NCI-H2107 (cell line): ENCODE results near the gene SPAG17.
"Not testable (repeated sequence)": the region's sequence is repeated elsewhere in the genome, so short reads cannot be mapped to it uniquely, and the experiment has no call there.

ENCODE experiments used
- DNase-seq: peaks from one replicate; lab custom pipeline; 2025; lab: John Stamatoyannopoulos, UW

SPAG17 gene

GRCh38 chr1:117971777-117972176 is 213.3 kb downstream of the SPAG17 start:
- no peak for DNase-seq

GRCh38 chr1:117970252-117970651 is 214.8 kb downstream of the SPAG17 start:
- DNase-seq: no peak

DNA sequence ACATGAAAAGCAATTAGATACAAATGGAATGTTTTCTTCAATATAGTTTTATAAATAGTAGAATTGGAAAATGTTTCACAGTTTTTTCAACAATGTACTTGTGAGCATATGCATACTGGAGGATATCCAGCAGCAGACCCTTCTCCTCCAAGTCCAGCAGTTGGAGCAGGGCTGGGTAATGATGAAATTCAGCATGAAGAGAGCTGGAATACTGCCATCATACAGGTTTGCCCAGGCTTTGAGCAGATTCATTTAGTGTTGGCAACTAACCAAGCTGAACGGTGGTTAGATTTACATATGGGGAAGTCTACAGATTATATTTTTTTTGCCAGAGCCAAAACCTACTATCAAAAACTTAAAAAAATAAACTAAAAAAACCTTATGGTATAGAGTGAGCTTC is 217.1 kb downstream of the SPAG17 start:
- peak; percentile 10 for DNase-seq

- DNase-seq: no peak
Observed at GRCh38 chr1:117967477-117967876, 217.6 kb downstream of the SPAG17 start.

- DNase-seq: no peak
Observed at GRCh38 chr1:117964290-117965038, 220.6 kb downstream of the SPAG17 start.

GRCh38 chr1:117959364-117959763 is 225.7 kb downstream of the SPAG17 start:
- no peak for DNase-seq

DNA sequence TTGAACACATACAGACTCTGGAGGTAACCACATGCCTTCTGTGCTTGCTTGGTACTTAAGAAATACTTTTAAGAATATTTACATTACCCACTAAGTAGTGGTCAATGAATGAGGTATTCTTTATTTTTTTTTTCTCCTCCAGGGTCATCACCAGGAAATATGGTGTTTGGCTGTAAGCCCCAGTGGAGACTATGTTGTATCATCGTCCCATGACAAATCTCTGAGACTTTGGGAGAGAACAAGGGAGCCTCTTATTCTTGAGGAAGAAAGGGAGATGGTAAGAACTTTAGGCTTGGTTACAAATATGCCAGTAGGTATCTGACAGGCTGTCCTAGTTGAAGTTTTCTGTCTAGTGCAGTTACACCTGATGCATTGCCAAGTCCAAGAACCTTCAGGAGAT is 232.6 kb downstream of the SPAG17 start:
- DNase-seq: no peak

- DNase-seq: no peak
Observed at GRCh38 chr1:117942293-117942692, 242.7 kb downstream of the SPAG17 start.

DNA sequence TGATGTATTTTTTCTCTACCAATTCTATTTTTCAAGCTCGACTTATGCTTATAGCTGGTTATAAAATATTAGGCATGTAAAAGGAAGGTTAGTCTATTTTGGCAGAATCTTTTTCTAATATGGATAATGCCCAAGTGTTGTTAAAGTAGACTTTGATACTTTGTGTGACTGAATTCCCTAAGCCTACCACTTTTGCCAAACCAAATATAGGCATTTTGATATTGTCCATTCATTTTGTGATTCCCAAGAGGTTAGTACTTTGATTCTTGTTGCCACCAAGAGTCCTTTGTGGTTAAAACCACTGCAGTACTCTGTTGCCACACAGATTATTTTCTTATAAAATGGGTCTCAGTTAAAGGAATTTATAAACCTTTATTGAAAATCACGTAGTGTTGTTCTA is 251.3 kb downstream of the SPAG17 start:
- DNase-seq: no peak

DNA sequence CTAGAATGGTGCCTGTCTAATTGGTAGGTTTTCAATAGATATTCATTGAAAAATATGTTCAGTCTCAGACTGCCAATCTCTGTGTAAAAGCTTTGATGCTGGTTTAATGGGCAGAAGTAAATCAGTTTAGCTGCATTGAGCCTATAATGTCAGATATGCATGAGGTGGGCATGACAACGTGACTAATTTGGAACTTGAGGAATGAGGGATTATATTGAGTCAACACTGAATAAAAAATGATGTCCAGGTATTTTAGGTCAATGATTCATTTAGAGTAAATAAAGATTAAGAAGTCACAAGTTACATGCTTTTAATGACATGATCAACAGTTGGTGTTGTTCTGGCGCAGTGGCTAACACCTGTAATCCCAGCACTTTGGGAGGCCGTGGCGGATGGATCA is 252.5 kb downstream of the SPAG17 start:
- no peak for DNase-seq

DNA sequence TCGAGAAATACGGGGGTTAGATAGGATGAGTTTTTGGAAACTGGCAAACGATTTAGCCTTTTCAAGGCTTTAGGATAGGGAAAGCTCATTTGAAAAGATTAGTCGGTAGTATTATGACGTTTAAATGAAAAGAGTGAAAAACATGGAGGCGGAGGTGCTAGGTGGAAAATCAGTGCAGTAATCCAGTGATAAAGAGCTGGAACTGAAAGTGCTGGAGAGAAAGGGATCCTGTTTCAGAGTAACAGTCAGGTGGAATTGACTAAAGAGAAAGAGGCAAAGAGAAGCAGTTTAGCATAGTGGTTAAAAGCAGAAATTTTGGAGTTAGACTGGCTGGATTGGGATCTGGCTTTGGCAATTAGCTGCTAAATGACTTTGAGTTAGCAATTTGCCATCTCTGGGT is 254.5 kb downstream of the SPAG17 start:
- DNase-seq: peak; percentile 7

DNA sequence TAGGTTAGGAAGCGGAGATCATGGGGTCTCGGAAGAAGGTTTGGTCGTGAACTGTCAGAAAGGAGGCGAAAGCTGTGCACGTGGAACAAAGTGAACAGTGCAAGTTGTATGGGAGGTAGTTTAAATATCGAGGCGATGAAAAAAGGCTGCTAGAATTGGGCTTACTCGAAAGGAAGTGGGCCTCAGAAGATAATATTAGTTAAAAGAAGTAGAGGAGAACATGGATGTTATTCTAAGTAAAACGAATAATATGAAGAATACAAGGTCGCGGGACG is 254.9 kb downstream of the SPAG17 start:
- no peak for DNase-seq

DNA sequence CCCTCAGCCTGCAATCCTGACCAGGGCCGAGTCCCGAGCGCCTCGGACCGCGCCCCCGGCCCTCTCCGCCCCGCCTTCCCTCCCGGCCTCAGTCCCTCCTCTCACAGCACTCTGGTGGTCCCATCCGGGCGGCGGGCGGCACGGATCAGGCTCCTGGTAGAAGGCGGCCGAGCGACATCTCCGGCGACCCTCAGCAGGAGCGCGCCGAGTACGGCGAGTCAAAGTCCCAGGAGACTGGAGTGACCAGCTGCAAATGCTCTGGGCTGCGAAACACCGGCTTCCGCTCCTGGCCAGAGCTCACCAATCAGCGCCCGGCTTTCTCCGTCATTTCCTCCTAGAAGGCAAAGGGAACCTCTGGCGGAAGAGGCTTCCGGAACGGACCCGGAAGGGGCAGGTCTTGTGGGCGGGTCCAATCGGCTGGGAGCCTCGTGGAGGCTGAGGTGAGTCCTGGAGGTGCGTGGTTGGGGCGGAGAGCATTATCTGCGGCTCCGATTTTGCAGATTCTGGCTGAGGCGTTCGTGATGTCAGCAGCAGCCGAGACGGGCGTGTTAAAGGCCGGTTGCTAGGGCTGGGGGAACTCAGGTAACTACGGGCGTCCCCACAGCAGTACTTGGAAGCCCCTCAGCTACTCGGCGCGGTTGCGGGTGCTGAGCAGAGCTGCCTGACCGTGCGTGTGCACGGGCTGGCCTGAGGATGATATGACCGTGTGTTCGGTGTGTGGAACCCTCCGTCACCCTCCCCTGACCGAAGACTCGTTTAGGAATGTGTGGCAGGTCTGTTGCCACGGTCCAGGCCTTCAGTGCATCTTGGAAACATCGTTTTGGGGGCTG is 255.5 kb downstream of the SPAG17 start, which contains the start of the genes GDAP2 and WDR3:
Gene GDAP2, minus strand, starts transcription at position 279 of the 830 bp plus-strand sequence. CDS start 9,264 bp downstream, outside the sequence.
Gene WDR3, plus strand, starts transcription at position 397 of the 830 bp plus-strand sequence. CDS start 3,581 bp downstream, outside the sequence.
- peak; percentile 92 for DNase-seq

DNA sequence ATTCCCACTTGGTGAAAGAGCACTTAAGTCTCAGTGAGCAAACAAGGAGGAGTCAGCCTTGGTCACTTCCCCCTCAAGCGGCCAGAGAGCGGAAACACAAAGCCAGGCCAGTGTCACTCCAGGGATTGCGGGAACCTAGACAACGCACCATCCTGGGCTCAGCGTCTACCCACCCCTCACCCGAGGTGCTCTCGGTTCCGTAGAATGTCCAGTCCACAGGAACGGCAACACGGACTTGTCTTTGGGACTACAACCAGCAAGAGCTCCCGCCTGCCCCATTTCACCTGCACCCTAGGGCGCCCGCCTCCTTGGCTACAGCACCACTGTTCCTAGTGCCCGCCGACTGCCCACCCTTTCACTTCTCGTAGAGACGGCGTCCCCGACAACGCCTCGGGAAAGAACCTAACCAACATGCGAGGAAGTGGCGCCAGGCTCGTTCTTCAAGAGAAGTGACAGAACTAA is 256.1 kb downstream of the SPAG17 start:
- peak; percentile 38 for DNase-seq

GRCh38 chr1:117925981-117926380 is 259.0 kb downstream of the SPAG17 start:
- no peak for DNase-seq

DNA sequence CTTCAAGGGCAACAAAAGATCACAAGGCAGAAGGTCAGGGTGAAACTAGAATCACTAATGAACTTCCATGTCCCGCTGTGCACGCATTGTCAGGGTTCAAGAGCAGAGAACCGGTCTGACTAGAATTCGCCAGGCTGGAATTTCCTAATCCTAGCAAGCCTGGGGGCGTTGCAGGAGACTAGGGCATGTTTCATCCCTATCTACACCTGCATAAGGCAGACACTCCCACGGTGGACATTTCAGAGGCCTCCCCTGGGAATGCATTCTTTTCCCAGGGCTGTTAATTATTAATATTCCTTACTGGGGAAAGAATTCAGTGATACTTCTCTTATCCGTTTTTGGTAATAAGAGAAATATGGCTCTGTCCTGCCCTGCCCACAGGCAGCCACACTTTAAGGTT is 262.3 kb downstream of the SPAG17 start:
- DNase-seq: not testable (repeated sequence)

GRCh38 chr1:117921991-117922390 is 263.0 kb downstream of the SPAG17 start:
- no peak for DNase-seq

GRCh38 chr1:117919376-117919775 is 265.7 kb downstream of the SPAG17 start:
- DNase-seq: no peak

DNA sequence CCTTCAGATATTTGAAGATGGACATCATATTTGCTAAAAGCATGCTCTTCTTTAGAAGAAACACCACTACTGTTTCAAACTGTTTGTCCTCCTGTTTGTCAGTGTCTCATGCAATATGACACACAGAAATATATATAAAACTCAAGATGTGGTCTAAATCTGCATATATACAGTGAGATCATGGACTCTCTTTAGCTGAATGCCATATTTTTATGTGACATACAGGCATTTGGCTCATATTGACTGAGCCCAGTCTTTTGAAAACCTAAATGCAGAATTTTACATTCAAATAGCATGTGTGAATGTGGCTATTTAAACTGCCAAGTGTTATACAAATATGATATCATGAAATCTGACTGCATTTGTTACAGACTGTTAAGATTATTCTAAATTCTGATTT is 274.0 kb downstream of the SPAG17 start:
- no peak for DNase-seq

GRCh38 chr1:117905019-117905418 is 280.0 kb downstream of the SPAG17 start:
- no peak for DNase-seq

DNA sequence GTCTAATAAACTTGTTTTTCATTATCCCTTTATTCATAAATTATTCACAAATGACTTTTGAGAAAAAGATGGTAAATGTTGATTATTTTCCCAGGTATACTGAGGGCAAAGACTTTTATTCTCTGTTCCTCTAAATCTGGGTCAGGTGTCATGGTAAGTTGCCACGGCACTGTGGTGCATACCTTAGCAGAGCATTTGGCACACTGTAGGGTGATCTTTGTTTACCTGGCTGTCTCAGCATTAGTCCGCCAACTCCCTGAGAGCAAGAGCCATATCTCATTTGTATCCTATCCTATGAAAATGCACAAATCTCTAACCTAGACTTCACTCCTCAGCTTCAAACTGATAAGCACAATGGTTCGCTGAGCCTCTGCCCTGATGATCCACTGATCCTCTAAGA is 280.5 kb downstream of the SPAG17 start:
- DNase-seq: no peak
